Heart right ventricle (tissue), 16 donors: ENCODE results near the gene SYNPO2. TPM values are rescaled to one million over a fixed set of nuclear protein-coding genes. Genes with fewer than 3 reads are reported as not detected.
A peak's percentile ranks its signal among the peaks of the same experiment; 100 is the strongest.

Experiments used
- ATAC-seq, 8 donors: fragments of 200-7000 bp; cut with Tn5 transposase; one replicate each; pipeline ENCODE4 v1.9.1; 2020; ENCODE audit warnings: mild to moderate bottlenecking in 8 of 8, moderate library complexity in 8 of 8, moderate number of reproducible peaks in 1 of 8
- DNase-seq, 2 donors: peaks; one replicate each; pipeline ENCODE4 v3.0.0-alpha.2; 2020
- H3K27ac ChIP-seq, 10 donors: fragments of 200-600 bp; sonication (generic) in 2 of 10; one replicate each; pipeline versions ENCODE4 v1.5.0 to v1.8.0; 2020 to 2022; ENCODE audit warnings: mild to moderate bottlenecking in 3 of 10
- H3K27me3 ChIP-seq, 7 donors: fragments of 200-600 bp; one replicate each; pipeline ENCODE4 v1.8.0; 2021 to 2022; ENCODE audit warnings: mild to moderate bottlenecking in 2 of 7
- H3K36me3 ChIP-seq, 9 donors: fragments of 200-600 bp; sonication (generic) in 1 of 9; one replicate each; pipeline versions ENCODE4 v1.5.0 to v1.8.0; 2020 to 2022; ENCODE audit warnings: mild to moderate bottlenecking in 2 of 9
- H3K4me1 ChIP-seq, 9 donors: fragments of 200-600 bp; sonication (generic) in 1 of 9; one replicate each; pipeline versions ENCODE4 v1.5.0 to v1.8.0; 2020 to 2022; ENCODE audit warnings: mild to moderate bottlenecking in 4 of 9
- H3K4me3 ChIP-seq, 10 donors: fragments of 200-600 bp; sonication (generic) in 2 of 10; one replicate each; pipeline versions ENCODE4 v1.5.0 to v1.8.0; 2020 to 2022; ENCODE audit warnings: mild to moderate bottlenecking in 7 of 10, moderate library complexity in 2 of 10
- H3K9me3 ChIP-seq, 11 donors: fragments of 200-600 bp in 10 of 11; sonication (generic) in 2 of 11; one replicate each; pipeline versions ENCODE4 v1.5.0 to v1.8.0; 2013 to 2022; ENCODE audit warnings: mild to moderate bottlenecking in 2 of 11, control low read depth in 1 of 11, moderate library complexity in 1 of 11
- WGBS, 2 donors: extraction: QIAGEN DNeasy Blood & Tissue Kit; methylation state at CpG; one replicate each; pipeline ENCODE4 v1.1.7; 2013; ENCODE audit warnings: inconsistent platforms in 1 of 2; 5-methylcytosine and 5-hydroxymethylcytosine counted together
- intact Hi-C, 10 donors: fragments of 100-400 bp; cut with DNase I; formaldehyde crosslinking; loops; one replicate each; pipeline versions ENCODE4 v1.11.1 to v1.14.2; 2022
- polyA plus RNA-seq, 2 donors: library from polyadenylated mRNA; stranded (reverse); fragments of 200-250 nt; gene quantifications; one replicate each; pipeline ENCODE4 v1.2.3, GENCODE V29; 2013
- total RNA-seq, 10 donors: library from RNA; stranded (reverse); fragmentation: NEBNext Ultra II Directional in 3 of 10; extraction: Animal tissue kit (Norgen Biotek cat#: 25700) in 3 of 10; gene quantifications; one replicate each; pipeline versions ENCODE4 v1.2.1 to v1.2.4, GENCODE V29; 2021 to 2023
- TF ChIP-seq, protein P1 (sequence below), 9 donors: fragments of 200-600 bp; sonication (generic) in 2 of 9; IDR thresholded peaks; one replicate each; pipeline versions ENCODE4 v1.5.0 to v1.8.0; 2021 to 2022; ENCODE audit warnings: antibody characterized with exemption in 9 of 9, mild to moderate bottlenecking in 5 of 9, moderate library complexity in 1 of 9
- donor health status: Arrhythmogenic right ventricular cardiomyopathy.
- donor health status: ischemic (EF 13 %, LVEDD 7.1; RV severe dilation, severe dysfunction).
- donor health status: healthy with polysubstance abuse.
- donor health status: DM: no; HTN: yes; CAD: no.
- donor health status: DM: no; HTN: no; CAD: no.
- donor health status: ischemic (EF 25% LVEDD 6.9; RV normal size, moderate dysfunction).
- donor health status: ischemic (EF 25% LVEDD 5.7; RV mildly dilated, moderate dysfunction).
- donor health status: healthy.
- donor health status: DM: yes; HTN: yes; CAD: no.
- donor health status: Ischemic cardiomyopathy.
- donor health status: ischemic (EF 35%, LVEDD 5.7; RV mildly dilated, moderate dysfunction).
- donor health status: nonischemic (EF 11% LVEDD 7.7; RV severe dilation, severe dysfunction).
- donor health status: DM: yes; HTN: yes; CAD: no.
- donor health status: PGD.
- donor health status: ischemic (EF 29% LVEDD 5.4; RV normal size, mild dysfunction).
- donor health status: nonischemic (EF 23%, LVEDD 6.1; RV moderate dilation, normal function).

SYNPO2 gene
- total and polyA plus RNA-seq, 12 donors = 27.5 to 405 (median 244) TPM

- DNase-seq (no peak), ATAC-seq (peak in 2 of 8 donors; percentile 3 to 10)
- H3K27me3 ChIP-seq = no peaks in the 10 kb centered on the region
- no peaks in the 10 kb centered on the region for H3K9me3 ChIP-seq
- H3K4me1 ChIP-seq = peaks cover 0 to 62% (median 51%) of the 10 kb centered on the region in 9 donors
- H3K27ac ChIP-seq = peak overlapping the region in 8 of 10 donors; percentile 23 to 69 (median 46)
- H3K4me3 ChIP-seq = no peak overlapping the region
- H3K36me3 ChIP-seq = peaks cover 0 to 49% (median 16%) of the 10 kb centered on the region in 9 donors
- TF ChIP-seq, protein P1, sequence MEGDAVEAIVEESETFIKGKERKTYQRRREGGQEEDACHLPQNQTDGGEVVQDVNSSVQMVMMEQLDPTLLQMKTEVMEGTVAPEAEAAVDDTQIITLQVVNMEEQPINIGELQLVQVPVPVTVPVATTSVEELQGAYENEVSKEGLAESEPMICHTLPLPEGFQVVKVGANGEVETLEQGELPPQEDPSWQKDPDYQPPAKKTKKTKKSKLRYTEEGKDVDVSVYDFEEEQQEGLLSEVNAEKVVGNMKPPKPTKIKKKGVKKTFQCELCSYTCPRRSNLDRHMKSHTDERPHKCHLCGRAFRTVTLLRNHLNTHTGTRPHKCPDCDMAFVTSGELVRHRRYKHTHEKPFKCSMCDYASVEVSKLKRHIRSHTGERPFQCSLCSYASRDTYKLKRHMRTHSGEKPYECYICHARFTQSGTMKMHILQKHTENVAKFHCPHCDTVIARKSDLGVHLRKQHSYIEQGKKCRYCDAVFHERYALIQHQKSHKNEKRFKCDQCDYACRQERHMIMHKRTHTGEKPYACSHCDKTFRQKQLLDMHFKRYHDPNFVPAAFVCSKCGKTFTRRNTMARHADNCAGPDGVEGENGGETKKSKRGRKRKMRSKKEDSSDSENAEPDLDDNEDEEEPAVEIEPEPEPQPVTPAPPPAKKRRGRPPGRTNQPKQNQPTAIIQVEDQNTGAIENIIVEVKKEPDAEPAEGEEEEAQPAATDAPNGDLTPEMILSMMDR (IDR thresholded peaks at IDR 0.05) = no peak
- intact Hi-C loops = loop anchor here in 6 of 10 donors (5.0 to 10.0 kb wide), 8 partner anchors 37 to 290 kb away; no protein-coding TSS in a partner anchor
- WGBS, 2 donors = 73 to 76% methylated on average over 4 of the region's 4 CpGs
These were observed 145.8 kb downstream of the SYNPO2 start for GRCh38 chr4:119034276-119035008.

DNA sequence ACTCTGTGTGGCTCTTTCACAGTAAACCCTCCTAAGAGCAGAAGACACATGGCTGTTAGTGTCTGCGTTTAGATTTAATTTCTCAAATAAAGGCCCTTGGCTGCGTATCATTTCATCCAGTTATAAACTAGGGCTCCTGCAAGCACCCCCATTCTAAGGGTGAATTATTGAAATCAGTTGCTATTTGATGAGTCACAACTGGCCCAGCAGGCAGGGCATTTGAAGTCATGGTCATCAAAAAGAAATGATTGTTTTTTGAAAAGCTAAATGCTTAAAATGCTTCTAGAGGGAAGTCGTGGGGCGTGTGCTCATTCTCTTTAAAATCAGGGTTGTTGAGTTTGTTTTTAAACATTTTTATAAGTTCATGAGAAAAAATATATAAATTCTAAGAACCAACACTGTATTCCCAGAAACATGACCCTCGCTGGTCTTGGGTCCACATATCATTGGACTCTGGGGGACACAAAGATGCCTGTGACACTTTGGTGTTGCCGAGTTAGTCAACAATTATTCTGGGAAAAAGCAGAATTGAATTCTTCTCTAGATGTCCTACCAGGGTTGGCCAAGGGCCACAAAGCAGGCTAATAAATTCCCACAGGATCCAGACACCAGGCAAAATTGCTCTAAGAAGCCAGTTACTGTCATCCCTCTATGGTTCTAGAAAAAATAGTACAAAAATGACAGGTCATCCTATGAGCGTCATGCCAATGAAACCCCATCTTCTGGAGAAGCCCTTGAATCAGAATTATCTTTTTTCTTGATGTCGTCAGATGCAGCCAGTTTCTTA lies 147.5 kb downstream of the SYNPO2 start:
- no peaks in the 10 kb centered on the region for H3K9me3 ChIP-seq
- no peak for DNase-seq
- no peaks in the 10 kb centered on the region for H3K27me3 ChIP-seq
- ATAC-seq = peak in 2 of 8 donors; percentile 17 to 18
- H3K4me3 ChIP-seq = no peak overlapping the region
- intact Hi-C loops = loop anchor here in 5 of 10 donors (5.0 to 10.0 kb wide), 6 partner anchors 51 to 291 kb away; no protein-coding TSS in a partner anchor
- 76 to 84% methylated on average over 8 of the region's 8 CpGs for WGBS, 2 donors
- peaks cover 0 to 33% (median 11%) of the 10 kb centered on the region in 9 donors for H3K36me3 ChIP-seq
- TF ChIP-seq, protein P1 (IDR thresholded peaks at IDR 0.05) = no peak
- peak overlapping the region in 9 of 10 donors; percentile 7 to 69 (median 50) for H3K27ac ChIP-seq
- H3K4me1 ChIP-seq = peaks cover 0 to 77% (median 67%) of the 10 kb centered on the region in 9 donors

DNA sequence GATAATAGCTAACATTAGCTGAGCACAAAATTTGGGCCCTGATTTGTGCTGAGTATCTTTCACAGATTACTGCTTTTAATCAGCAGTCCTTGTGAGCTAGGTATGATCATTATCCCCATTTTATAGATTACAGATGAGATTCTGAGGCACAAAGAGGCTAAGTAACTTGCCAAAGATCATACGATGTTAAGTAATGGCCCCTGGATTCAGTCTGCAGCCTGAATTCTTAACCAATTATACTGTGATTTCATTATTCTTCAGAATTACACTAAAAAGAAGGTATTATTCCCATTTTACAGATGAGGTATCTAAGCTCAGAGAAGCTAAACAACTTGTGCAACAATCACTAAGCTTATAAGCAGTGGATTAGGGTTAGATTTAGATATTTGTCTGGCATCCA lies 149.1 kb downstream of the SYNPO2 start:
- Histone ChIP-seq H3K36me3 (peaks cover 0 to 19% (median 0%) of the 10 kb centered on the region in 9 donors), H3K27me3 (no peaks in the 10 kb centered on the region), H3K9me3 (no peaks in the 10 kb centered on the region), H3K4me1 (peaks cover 0 to 92% (median 74%) of the 10 kb centered on the region in 9 donors), H3K4me3 (no peak overlapping the region), H3K27ac (peak overlapping the region in 6 of 10 donors; percentile 5 to 72 (median 64))
- intact Hi-C loops = loop anchor here in 5 of 10 donors (5.0 to 10.0 kb wide), 6 partner anchors 53 to 293 kb away; no protein-coding TSS in a partner anchor
- ATAC-seq (no peak), DNase-seq (no peak)
- TF ChIP-seq, protein P1 (IDR thresholded peaks at IDR 0.05) = no peak
- WGBS, 2 donors = 75 to 88% methylated on average over 1 of the region's 1 CpG
